Mucosa of rectum (tissue), 2 donors: ENCODE data around the gene WDR64.
"Not testable (repeated sequence)": the region's sequence is repeated elsewhere in the genome, so short reads cannot be mapped to it uniquely, and the experiment has no call there.

ENCODE experiments used
- H3K27ac ChIP-seq, 2 donors: one replicate each; pipeline ENCODE4 v1.7.0; 2013; ENCODE audit warnings: inconsistent platforms in 2 of 2, low read depth in 2 of 2, low read length in 2 of 2
- H3K27me3 ChIP-seq, 2 donors: one replicate each; pipeline ENCODE4 v1.7.0; 2013; ENCODE audit warnings: low read length in 2 of 2; ENCODE audit not compliant: control insufficient read depth in 2 of 2, insufficient read depth in 2 of 2
- H3K36me3 ChIP-seq, 2 donors: one replicate each; pipeline ENCODE4 v1.7.0; 2013; ENCODE audit warnings: low read length in 2 of 2; ENCODE audit not compliant: control insufficient read depth in 2 of 2, insufficient read depth in 2 of 2
- H3K4me1 ChIP-seq, 2 donors: one replicate each; pipeline ENCODE4 v1.7.0; 2013; ENCODE audit warnings: low read length in 2 of 2, mild to moderate bottlenecking in 1 of 2; ENCODE audit not compliant: control insufficient read depth in 2 of 2, insufficient read depth in 2 of 2
- H3K4me3 ChIP-seq, 2 donors: one replicate each; pipeline ENCODE4 v1.7.0; 2013; ENCODE audit warnings: low read length in 2 of 2
- H3K9ac ChIP-seq, 2 donors: one replicate each; pipeline ENCODE4 v1.7.0; 2013; ENCODE audit warnings: low read length in 2 of 2, low read depth in 1 of 2, mild to moderate bottlenecking in 1 of 2
- H3K9me3 ChIP-seq, 2 donors: one replicate each; pipeline ENCODE4 v1.7.0; 2013; ENCODE audit warnings: low read length in 2 of 2; ENCODE audit not compliant: control insufficient read depth in 2 of 2
- donor health status: healthy.
- donor health status: Normal muscosa, but diverticular disease.

WDR64 gene

DNA sequence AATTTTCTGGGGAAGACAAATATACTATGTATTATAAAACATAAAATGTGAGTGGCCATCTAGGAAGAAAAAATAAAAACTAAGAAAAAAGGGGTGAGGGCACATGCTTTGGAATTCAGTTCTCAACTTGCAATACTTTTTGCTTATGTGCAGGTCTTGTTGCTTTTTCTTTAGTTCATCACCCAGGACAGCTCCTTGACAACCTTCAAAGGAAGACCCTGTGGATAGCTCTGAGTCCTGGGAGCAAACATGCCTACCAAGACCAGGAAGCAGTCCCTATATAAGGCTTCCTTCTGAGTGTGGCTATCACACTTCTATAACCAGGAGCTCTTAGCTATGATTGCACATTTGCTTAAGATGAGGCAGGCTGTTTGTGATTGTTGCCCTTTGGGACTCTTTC lies 78.0 kb downstream of the WDR64 start:
- no peak overlapping the region for H3K4me3 ChIP-seq
- H3K4me1 ChIP-seq: no peaks in the 10 kb centered on the region
- no peak overlapping the region for H3K9ac ChIP-seq
- H3K9me3 ChIP-seq: no peaks in the 10 kb centered on the region
- H3K27ac ChIP-seq: no peak overlapping the region
- no peaks in the 10 kb centered on the region for H3K36me3 ChIP-seq
- H3K27me3 ChIP-seq: no peaks in the 10 kb centered on the region

DNA sequence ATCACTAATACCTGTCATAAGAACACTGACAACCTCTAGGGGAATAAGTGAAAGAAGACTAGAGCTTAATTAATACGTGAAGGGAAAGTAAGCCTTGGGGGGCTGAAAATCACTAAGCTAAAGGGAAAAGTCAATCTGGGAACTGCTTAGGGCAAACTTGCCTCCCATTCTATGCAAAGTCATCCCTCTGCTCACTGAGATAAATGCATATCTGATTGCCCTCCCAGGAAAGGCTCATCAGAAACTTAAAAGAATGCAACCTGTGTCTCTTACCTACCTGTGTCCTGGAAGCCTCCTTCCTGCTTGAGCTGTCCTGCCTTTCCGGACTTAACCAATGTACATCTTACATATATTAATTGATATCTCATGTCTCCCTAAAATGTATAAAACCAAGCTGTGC lies 81.8 kb downstream of the WDR64 start:
- H3K9me3 ChIP-seq: no peaks in the 10 kb centered on the region
- H3K27ac ChIP-seq: no peak overlapping the region
- H3K4me1 ChIP-seq: no peaks in the 10 kb centered on the region
- no peak overlapping the region for H3K9ac ChIP-seq
- no peaks in the 10 kb centered on the region for H3K27me3 ChIP-seq
- no peaks in the 10 kb centered on the region for H3K36me3 ChIP-seq
- no peak overlapping the region for H3K4me3 ChIP-seq

DNA sequence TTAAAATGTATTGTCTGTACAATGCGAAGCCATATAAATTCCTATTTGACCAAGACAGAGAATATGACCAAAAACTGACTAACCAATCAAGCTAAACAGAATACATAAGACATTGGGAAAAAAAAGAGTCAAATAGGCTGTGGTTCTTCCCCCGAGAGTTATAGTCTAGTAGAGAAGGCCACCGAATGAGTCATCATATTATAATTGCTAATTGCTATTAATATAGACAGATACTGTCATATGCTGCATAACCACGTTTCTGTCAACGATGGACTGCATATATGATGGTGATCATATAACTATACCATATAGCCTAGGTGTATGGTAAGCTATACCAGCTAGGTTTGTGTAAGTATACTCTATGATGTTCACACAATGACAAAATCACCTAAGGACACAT lies 82.5 kb downstream of the WDR64 start:
- H3K27ac ChIP-seq: no peak overlapping the region

DNA sequence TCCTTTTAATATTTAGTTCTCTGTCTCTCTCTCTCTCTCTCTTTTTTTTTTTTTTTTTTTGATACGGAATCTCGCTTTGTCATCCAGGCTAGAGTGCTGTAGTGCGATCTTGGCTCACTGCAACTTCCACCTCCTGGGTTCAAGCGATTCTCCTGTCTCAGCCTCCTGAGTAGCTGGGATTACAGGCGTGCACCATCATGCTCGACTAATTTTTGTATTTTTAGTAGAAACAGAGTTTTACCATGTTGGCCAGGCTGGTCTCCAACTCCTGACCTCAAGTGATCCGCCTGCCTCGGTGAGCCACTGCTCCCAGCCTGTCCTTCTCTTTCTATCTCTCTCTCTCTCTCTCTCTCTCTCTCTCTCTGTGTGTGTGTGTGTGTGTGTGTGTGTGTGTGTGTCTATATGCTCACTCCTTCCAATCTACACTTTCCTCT lies 83.4 kb downstream of the WDR64 start:
- not testable (repeated sequence) for H3K27me3 ChIP-seq, H3K36me3 ChIP-seq, H3K9ac ChIP-seq

More for the DNA sequence above, 82.5 kb downstream of the WDR64 start:
- H3K4me1 ChIP-seq: no peaks in the 10 kb centered on the region
- no peaks in the 10 kb centered on the region for H3K9me3 ChIP-seq
- no peaks in the 10 kb centered on the region for H3K36me3 ChIP-seq
- no peaks in the 10 kb centered on the region for H3K27me3 ChIP-seq
- H3K4me3 ChIP-seq: no peak overlapping the region
- H3K9ac ChIP-seq: no peak overlapping the region

GRCh38 chr1:241736387-241736786 lies 84.3 kb downstream of the WDR64 start:
- Histone ChIP-seq H3K27ac (no peak overlapping the region), H3K9ac (no peak overlapping the region), H3K4me1 (no peaks in the 10 kb centered on the region), H3K9me3 (no peaks in the 10 kb centered on the region), H3K27me3 (no peaks in the 10 kb centered on the region), H3K36me3 (no peaks in the 10 kb centered on the region), H3K4me3 (no peak overlapping the region)

More for the DNA sequence above, 83.4 kb downstream of the WDR64 start:
- H3K9me3 ChIP-seq, H3K27ac ChIP-seq, H3K4me3 ChIP-seq, H3K4me1 ChIP-seq: not testable (repeated sequence)

DNA sequence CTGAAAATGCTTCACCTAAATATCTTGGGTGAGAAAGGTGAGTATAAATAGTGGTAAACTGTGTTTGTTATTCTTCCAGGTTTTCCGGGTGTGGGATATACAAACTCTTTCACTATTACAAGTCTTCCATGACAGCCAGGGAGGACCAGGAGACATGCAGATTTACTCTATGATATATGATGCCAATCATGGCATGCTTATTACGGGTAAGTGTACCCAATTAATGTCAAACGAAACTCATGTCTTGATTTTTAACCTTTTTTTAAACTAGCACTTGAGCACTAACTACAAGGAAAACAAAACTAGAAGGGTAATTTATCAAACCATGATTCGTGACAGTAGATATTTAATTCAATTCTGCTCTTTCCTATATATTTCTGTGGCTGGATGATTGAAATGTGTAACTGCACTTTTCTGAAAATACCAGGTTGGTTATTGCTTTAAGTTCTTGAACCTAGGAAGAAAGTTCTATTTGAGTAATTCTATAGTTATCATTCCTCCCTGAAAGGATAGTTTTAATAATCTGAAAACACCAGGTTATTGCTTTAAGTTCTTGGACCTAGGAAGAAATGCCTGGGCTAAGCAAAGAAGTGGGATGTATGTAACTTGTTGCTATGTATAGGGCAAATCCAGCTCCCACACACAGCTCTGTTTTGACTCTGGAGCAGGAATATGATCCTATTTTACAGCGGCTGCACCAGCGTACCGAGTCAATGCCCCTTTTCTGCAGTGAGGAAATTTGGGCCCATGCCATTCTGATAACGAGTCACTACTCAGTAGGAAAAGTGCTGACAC lies 86.4 kb downstream of the WDR64 start:
- Histone ChIP-seq H3K9ac (no peak overlapping the region), H3K36me3 (no peaks in the 10 kb centered on the region), H3K4me1 (no peaks in the 10 kb centered on the region), H3K9me3 (no peaks in the 10 kb centered on the region), H3K27ac (no peak overlapping the region), H3K4me3 (no peak overlapping the region), H3K27me3 (no peaks in the 10 kb centered on the region)

DNA sequence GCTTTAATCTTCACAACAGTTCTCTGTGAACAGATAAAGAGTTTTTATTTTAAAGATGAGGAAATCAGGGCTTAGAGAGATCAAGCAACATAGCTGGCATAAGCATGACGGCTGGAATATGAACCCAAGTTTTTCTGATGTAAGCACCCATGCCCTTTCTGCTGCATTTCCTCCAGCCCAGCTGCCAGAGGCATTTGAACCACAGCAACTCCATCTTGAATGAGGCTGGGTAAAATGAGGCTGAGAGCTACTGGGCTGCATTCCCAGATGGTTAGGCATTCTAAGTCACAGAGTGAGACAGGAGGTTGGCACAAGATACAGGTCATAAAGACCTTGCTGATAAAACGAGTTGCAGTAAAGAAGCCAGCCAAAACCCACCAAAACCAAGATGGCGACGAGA lies 90.0 kb downstream of the WDR64 start:
- no peak overlapping the region for H3K4me3 ChIP-seq
- no peak overlapping the region for H3K9ac ChIP-seq
- no peak overlapping the region for H3K27ac ChIP-seq
- no peaks in the 10 kb centered on the region for H3K27me3 ChIP-seq
- H3K36me3 ChIP-seq: no peaks in the 10 kb centered on the region
- no peaks in the 10 kb centered on the region for H3K4me1 ChIP-seq
- no peaks in the 10 kb centered on the region for H3K9me3 ChIP-seq

DNA sequence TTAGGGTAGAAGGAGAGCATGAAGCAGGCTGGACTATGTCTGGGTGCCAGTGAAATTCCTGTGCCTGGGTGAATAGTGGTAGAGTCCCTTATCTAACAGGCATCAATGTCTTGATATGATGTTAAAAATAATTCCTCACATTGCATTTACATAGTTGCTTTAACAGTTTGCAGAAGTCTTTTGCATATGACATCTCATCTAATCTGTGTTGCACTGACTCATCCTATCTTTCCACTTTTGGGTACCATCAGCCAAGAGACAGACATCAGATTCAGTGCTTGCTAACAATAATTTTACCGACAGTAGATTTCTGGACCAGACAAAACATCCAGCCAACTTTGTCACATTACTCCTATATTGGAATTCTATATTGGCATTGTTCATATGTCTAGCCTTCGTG lies 92.5 kb downstream of the WDR64 start:
- Histone ChIP-seq H3K4me3 (no peak overlapping the region), H3K27ac (no peak overlapping the region), H3K9me3 (no peaks in the 10 kb centered on the region), H3K36me3 (no peaks in the 10 kb centered on the region), H3K4me1 (no peaks in the 10 kb centered on the region), H3K27me3 (no peaks in the 10 kb centered on the region), H3K9ac (no peak overlapping the region)

DNA sequence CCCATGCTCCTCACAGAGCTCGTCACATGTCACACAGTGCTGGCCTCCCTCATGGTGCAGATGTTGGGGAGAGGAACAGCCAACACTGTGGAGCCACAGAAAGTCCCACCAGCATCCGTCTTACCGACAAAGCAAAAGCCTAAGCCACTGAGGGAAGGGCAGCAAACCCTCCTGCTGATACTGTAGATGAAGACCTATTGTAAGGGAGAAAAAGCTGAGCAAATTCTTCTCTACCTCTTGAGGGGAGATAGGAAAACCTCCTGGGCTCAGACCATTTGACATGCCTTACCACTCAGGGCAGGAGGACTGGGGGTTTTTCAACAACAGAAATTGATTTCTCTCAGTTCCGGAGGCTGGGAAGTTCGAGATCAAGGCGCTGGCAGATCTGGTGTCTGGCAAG lies 95.9 kb downstream of the WDR64 start:
- Histone ChIP-seq H3K36me3 (no peaks in the 10 kb centered on the region), H3K27me3 (no peaks in the 10 kb centered on the region), H3K9me3 (no peaks in the 10 kb centered on the region), H3K4me1 (no peaks in the 10 kb centered on the region), H3K4me3 (no peak overlapping the region), H3K27ac (no peak overlapping the region), H3K9ac (no peak overlapping the region)

- H3K27ac ChIP-seq: no peak overlapping the region
- H3K9ac ChIP-seq: no peak overlapping the region
- H3K36me3 ChIP-seq: no peaks in the 10 kb centered on the region
- H3K27me3 ChIP-seq: no peaks in the 10 kb centered on the region
- peak overlapping the region in 1 of 2 donors; percentile 58 for H3K4me3 ChIP-seq
- H3K4me1 ChIP-seq: no peaks in the 10 kb centered on the region
- no peaks in the 10 kb centered on the region for H3K9me3 ChIP-seq
These were observed 97.2 kb downstream of the WDR64 start for GRCh38 chr1:241749041-241749944.
